ENCODE measurements around the gene C1QL2.

Gene C1QL2

GRCh38 chr2:119137502-119137901, 21.0 kb downstream of the C1QL2 start:
- no peak for DNase-seq (ENCODE audit: low read depth in 3 of 3)

- DNase-seq (ENCODE audit: low read depth in 3 of 3) = no peak
Measured at GRCh38 chr2:119136872-119137271, 21.7 kb downstream of the C1QL2 start.

DNA sequence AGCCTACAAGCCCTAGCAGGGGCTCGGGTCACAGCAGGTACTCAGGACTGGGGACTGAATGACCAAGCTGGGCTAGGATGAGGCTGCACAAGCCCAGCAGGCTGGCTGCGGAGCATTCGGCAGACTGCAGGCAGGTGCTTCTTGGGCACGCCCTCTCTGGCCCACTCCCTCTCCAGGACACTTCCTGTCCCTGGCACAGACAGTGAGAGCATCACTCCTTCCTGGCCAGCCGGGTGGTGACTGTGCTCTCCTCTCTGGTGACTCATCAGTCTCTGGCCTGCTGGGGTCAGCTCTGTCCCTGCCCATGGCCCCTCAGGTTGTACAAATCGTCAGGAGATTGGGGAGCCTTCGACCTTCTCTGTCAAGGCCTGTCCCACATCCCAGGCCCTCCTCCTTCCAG, 22.5 kb downstream of the C1QL2 start:
- DNase-seq (ENCODE audit: low read depth in 3 of 3) = no peak

DNA sequence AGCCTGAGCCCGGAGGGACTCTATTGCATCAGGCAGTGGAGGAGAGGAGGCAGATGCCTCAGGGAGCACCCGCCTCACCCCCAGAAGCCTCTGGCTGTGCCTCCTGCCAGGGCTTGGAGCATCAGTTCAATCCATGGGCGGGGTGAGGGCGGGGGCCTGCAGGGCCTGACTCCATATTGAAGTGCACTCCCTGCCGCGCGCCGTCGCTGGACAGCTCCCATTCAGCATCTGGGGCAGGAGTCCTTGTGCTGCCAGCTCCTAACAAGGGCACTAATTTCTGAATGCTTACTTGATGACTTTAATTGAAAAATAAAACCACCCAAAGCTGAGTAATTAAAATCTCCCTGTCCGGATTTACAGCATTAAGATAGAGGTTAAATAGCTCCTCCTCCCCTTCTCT, 23.8 kb downstream of the C1QL2 start:
- DNase-seq (ENCODE audit: low read depth in 3 of 3) = no peak

GRCh38 chr2:119126650-119127049, 31.9 kb downstream of the C1QL2 start:
- DNase-seq (ENCODE audit: low read depth in 3 of 3) = peak in 1 of 3 experiments; percentile 29

- DNase-seq (ENCODE audit: low read depth in 3 of 3) = no peak
Measured at GRCh38 chr2:119123389-119123788, 35.2 kb downstream of the C1QL2 start.

DNA sequence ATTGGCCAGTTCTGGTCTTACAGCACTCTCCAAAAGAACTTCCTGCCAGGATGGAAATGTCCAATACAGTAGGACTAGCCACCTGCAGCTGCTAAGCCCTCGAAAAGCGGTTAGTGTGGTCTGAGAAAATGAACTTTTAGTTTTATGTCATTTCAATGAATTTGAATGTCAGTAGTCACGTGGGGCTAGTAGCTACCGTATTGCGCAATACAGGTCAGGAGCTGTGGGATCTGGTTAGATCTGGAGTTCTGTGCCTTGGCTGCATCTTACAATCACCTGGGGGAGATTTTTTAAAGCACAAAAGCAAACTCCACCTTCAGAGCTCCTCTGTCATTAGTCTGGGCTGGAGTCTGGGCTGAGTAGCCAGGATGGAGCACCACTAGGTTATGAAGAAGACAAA, 35.9 kb downstream of the C1QL2 start:
- DNase-seq (ENCODE audit: low read depth in 3 of 3) = no peak

DNA sequence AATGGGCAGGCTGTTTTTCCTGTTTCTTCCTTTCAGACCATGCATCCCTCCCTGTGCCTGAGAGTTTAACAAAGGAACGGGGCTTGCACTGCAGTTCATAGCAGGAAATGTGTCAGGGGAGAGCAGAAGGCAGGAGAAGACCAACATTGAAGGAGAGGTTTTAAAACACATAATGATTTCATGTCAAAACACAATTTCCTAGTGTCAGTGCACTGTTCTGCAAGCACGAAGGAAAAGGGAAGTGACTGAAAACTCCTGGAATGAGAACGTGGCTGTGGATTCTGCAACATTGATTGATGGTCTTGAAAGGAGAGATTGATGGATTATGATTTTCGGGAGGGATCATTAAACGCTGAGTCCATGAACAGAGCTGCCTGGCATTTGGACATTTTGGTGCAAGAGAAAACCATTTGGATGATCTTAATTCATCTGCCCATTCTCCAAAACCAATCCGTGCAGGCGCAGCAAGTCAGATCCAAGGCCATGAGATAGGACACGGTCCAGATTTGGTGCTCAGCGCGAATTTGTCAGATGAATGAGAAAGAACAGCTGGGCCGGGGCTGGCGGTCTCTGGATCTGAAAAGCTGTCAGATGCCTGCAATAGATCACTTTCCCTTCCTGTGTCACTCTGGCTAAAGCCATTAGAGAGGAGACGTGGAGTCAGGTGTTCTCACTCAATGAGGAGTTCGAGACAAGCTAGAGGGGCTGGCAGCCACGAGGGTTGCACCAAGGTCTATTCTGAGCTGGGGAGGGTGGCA, 38.4 kb downstream of the C1QL2 start:
- no peak for DNase-seq (ENCODE audit: low read depth in 3 of 3)

- DNase-seq (ENCODE audit: low read depth in 3 of 3) = no peak
Measured at GRCh38 chr2:119119076-119119785, 39.3 kb downstream of the C1QL2 start.

GRCh38 chr2:119117891-119118882, 40.4 kb downstream of the C1QL2 start:
- DNase-seq (ENCODE audit: low read depth in 3 of 3) = no peak

- no peak for DNase-seq (ENCODE audit: low read depth in 3 of 3)
Measured at GRCh38 chr2:119117408-119117807, 41.1 kb downstream of the C1QL2 start.

DNA sequence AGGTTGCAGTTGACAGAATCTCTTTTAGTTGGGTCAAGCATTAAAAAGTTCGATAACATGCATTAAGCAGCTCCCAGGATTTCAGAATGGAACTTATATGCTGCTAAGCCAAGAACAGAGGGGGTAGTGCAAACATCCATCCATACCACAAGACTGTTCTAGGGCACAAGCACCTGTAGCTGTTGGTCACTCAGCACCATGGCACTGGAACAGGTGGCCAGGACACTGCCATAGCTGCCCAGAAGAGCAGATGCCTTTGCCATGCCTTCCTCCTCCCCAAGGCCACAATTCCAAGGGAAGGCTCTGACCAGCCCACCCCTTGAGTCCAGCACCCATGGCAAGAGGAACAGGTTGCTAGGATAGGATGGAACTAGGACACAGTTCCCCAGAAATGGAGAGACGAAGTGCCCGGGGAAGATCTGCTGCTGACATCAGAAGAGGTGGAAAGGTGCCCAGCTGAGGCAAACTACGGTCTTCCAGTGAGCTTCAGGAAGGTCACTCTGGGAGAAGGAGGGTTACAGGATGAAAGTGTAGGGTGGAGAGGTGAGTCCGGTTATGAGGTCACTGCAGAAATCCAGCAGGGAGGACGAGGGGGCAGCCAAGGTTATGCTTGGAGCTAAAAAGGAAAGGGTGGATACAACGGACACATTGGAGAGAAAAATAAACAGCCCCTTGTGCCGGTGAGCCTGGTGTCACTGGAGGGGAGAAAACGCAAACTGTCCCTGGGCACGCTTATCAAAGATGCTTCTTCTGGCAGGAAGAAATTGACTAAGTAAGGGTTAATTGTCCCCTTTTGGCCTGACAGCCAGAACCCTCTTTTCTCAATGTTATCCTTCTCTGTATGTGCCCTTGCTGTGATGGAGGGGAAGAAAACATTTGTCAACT, 41.9 kb downstream of the C1QL2 start:
- no peak for DNase-seq (ENCODE audit: low read depth in 3 of 3)

DNA sequence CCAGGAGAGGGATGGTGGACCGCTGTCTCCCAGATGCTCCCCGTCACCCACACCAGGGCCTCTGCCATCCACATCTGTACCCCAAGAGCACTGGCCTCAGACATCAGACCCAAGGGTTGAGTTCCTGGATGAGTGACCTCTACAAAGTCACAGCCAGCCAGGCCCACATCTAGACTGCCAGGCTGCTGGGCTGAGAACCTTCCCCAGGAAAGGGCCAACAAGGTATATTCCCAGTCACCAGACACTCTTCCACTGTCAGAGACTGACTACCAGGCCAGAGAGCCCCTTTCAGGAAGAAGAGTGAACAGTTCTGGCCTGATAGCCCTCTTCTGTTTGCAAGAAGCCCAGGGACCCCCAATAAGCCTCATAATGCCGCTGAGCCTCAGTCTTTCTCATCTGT, 44.3 kb downstream of the C1QL2 start:
- DNase-seq (ENCODE audit: low read depth in 3 of 3) = no peak

- no peak for DNase-seq (ENCODE audit: low read depth in 3 of 3)
Measured at GRCh38 chr2:119113489-119113770, 45.1 kb downstream of the C1QL2 start.

DNA sequence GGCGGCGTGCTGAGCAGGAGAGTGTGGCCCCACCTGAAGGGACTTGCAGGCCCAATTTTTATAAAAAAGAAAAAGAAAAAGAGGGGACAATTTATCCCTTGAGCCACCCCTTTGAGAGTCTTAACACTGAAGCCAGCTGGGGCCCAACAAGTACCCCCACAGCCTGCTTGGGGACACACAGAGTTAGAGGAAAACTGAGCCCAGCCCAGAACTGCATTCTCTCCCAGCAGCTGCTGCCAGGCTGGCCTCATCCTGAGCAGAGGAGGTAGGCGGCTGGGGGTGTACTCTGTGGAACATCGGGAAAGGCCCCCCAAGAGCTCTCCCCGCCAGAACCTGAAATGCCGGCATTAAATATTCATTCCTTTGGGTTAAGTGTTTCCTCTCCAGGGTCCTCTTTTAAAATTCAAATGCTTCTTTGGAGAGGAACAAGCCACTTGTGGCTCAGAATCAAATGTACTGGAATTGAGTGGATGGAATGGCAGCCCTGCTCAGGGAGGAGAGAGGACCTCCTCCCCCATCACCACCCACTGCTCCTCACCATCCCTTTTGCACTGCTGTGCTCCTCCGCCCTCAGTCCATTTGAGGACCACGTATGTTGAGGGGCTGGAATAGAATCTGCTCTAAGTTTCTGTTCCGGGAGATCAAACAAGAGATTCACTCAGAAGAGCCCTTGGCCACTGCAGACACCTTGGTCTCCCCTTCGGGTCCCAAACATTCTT, 45.6 kb downstream of the C1QL2 start:
- no peak for DNase-seq (ENCODE audit: low read depth in 3 of 3)

DNA sequence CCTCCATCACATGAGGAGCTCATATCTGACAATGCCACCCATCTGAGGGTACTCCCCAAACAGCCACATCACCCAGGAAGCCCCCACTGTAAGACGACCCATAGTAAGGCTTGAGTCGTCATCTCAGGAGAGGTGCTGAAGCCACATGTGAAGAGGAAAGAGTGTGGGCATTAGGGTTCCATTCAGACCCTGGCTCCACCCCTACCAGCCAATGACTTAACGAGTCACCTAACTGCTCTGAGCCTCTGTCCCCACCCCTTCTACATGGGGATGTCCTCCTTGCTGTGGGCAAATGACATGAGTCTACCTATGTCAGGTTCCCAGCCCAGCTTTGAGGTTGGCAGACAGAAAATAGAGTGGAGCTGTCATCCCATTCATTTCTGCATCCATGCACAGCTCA, 46.3 kb downstream of the C1QL2 start:
- DNase-seq (ENCODE audit: low read depth in 3 of 3) = no peak

- no peak for DNase-seq (ENCODE audit: low read depth in 3 of 3)
Measured at GRCh38 chr2:119111115-119111975, 47.2 kb downstream of the C1QL2 start.

GRCh38 chr2:119109866-119110265, 48.7 kb downstream of the C1QL2 start:
- DNase-seq (ENCODE audit: low read depth in 3 of 3) = no peak

DNA sequence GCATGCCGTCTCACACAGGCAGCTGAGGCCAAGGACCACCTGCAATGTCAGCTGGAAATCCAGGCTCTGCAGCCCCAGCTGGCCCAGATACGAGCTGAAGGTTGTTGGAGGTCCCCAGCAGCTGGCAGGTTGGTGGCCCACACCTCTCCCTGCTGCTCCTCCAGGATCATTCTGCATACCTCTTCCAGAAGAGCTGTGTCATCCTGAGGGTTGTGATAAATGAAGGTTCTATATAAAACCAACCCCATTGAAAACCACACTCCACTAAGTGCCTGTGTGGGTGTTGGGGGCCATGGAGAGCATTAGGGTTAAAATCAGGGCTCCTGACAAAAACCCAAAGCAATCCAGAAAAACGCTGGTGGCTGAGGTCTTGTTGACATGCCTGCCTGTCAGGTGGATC, 50.4 kb downstream of the C1QL2 start:
- DNase-seq (ENCODE audit: low read depth in 3 of 3) = no peak

Measured in stimulated activated CD4-positive, alpha-beta T cell treated with anti-CD3 and anti-CD28 coated beads, TNF-alpha, amount 100 ng/mL, for 24 hours (primary cell).